CD4-positive, alpha-beta T cell (primary cell): Measurements from ENCODE around the gene CHRNG. TPM values are rescaled to one million over a fixed set of nuclear protein-coding genes. Genes with fewer than 3 reads are reported as not detected.

ENCODE experiments used
- ATAC-seq: fragments of 200-7000 bp; cut with Tn5 transposase; one replicate; pipeline ENCODE4 v1.10.0; 2022; ENCODE audit warnings: mild to moderate bottlenecking; ENCODE audit not compliant: poor library complexity
- CTCF ChIA-PET: fragments of 350-600 bp; sonication (Branson Sonifier 250); formaldehyde crosslinking; loops from one replicate; lab custom pipeline; 2021; ENCODE audit warnings: antibody characterized with exemption, inconsistent platforms; lab: Charles Lee
- POLR2A ChIA-PET: fragments of 350-600 bp; sonication (Branson Sonifier 250); formaldehyde crosslinking; loops from one replicate; lab custom pipeline; 2021; ENCODE audit warnings: antibody characterized with exemption, inconsistent platforms; lab: Charles Lee
- DNase-seq, 14 experiments: peaks; one replicate each; pipeline ENCODE4 v3.0.0-alpha.2; 2013 to 2020; ENCODE audit warnings: mixed read lengths in 2 of 14
- H3K27ac ChIP-seq, 2 donors: one replicate each; pipeline versions ENCODE4 v1.5.1 to v1.7.0; 2013; ENCODE audit warnings: low read length in 2 of 2, low read depth in 1 of 2, mild to moderate bottlenecking in 1 of 2
- H3K27me3 ChIP-seq, 2 experiments: 1 replicate in 1 of 2; 2 replicates in 1 of 2; pipeline versions ENCODE4 v1.6.1 to v1.7.0; 2013; ENCODE audit warnings: low read length in 2 of 2, control low read depth in 1 of 2, mild to moderate bottlenecking in 1 of 2, moderate library complexity in 1 of 2; ENCODE audit not compliant: insufficient read depth in 2 of 2, control insufficient read depth in 1 of 2
- H3K36me3 ChIP-seq: one replicate; pipeline ENCODE4 v1.6.1; 2013; ENCODE audit warnings: low read length, control low read depth; ENCODE audit not compliant: insufficient read depth
- H3K4me1 ChIP-seq: one replicate; pipeline ENCODE4 v1.6.1; 2013; ENCODE audit warnings: low read length, control low read depth; ENCODE audit not compliant: insufficient read depth
- H3K4me3 ChIP-seq: one replicate; pipeline ENCODE4 v1.5.1; 2013; ENCODE audit warnings: mild to moderate bottlenecking, low read length, moderate library complexity
- H3K9me3 ChIP-seq, 2 experiments: 1 replicate in 1 of 2; 2 replicates in 1 of 2; pipeline versions ENCODE4 v1.6.1 to v1.7.0; 2013; ENCODE audit warnings: low read length in 2 of 2, mild to moderate bottlenecking in 2 of 2, control low read depth in 1 of 2, moderate library complexity in 1 of 2; ENCODE audit not compliant: control insufficient read depth in 1 of 2, insufficient read depth in 1 of 2
- H3K27ac Mint-ChIP-seq: one replicate; pipeline ENCODE4 v1.8.0; 2020; ENCODE audit warnings: mixed read lengths
- H3K27me3 Mint-ChIP-seq: one replicate; pipeline ENCODE4 v1.8.0; 2021; ENCODE audit warnings: mixed read lengths
- H3K36me3 Mint-ChIP-seq: one replicate; pipeline ENCODE4 v1.8.0; 2021; ENCODE audit warnings: low read depth, mixed read lengths
- H3K4me1 Mint-ChIP-seq: one replicate; pipeline ENCODE4 v1.8.0; 2021; ENCODE audit warnings: low read depth, mixed read lengths
- H3K4me3 Mint-ChIP-seq: one replicate; pipeline ENCODE4 v1.8.0; 2020; ENCODE audit warnings: mild to moderate bottlenecking, mixed read lengths
- H3K9me3 Mint-ChIP-seq: one replicate; pipeline ENCODE4 v1.8.0; 2020; ENCODE audit warnings: mixed read lengths
- intact Hi-C, 2 experiments: fragments of 100-400 bp; cut with DNase I in 1 of 2; cut with micrococcal nuclease in 1 of 2; formaldehyde crosslinking; loops; one replicate each; pipeline versions ENCODE4 v1.15.1 to v1.9.0; 2023 to 2025; cut with DNase I, micrococcal nuclease
- total RNA-seq, 174 experiments: library from RNA in 2 of 174; stranded (reverse) in 2 of 174; gene quantifications; one replicate each; pipeline ENCODE4 v1.2.3 and lab custom pipeline; 2021 to 2026
- TF ChIP-seq, protein P1 (sequence below): fragments of 200-600 bp; IDR thresholded peaks from one replicate; pipeline ENCODE4 v1.8.0; 2022; ENCODE audit warnings: antibody characterized with exemption, mild to moderate bottlenecking

Gene CHRNG
- total RNA-seq, 2 experiments from 2014 or later, result not detected

DNA sequence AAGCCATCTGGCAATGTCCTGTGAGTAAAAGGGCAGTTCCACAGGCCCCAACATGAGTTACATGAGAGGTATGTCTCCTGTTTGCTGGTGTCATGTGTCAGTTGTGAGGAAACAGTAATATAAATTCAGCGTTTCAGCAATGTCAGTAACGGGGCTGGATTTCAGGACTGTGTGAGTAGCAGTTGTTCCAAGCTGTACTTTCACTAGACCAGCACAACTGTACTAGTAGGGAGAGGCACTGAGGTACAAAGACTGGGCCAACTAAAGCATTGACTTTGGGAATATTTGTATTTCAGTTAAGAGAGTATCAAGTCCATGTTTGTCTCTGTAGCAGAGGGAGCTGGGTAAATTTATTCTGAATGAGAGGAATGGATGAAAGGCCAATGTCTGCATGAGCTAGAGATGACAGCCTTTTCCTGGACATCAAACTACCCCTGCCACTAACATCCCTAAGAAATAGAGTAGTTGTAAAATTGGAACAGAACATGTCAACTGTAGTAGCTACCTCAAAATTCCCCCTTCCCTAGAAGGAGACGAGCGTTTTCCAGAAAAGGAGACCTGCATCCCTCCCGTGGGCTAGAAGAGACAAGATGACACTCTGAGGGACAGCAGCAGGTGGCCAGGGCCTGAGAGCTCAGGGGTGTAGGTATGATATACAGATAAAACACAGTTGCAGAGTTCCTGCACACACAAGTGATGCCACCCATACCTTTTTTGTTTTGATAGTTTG is 35.3 kb downstream of the CHRNG start:
- intact Hi-C loops, result no loop called here
- H3K27me3 Mint-ChIP-seq, result no peaks in the 10 kb centered on the region
- H3K9me3 ChIP-seq, result no peaks in the 10 kb centered on the region
- no peaks in the 10 kb centered on the region for H3K27me3 ChIP-seq
- H3K36me3 ChIP-seq, result peaks cover 47% of the 10 kb centered on the region
- H3K4me1 ChIP-seq, result no peaks in the 10 kb centered on the region
- POLR2A ChIA-PET, result no interaction called here
- H3K27ac Mint-ChIP-seq, result no peak overlapping the region
- DNase-seq (no peak), ATAC-seq (no peak)
- H3K4me3 ChIP-seq, result no peak overlapping the region
- no peaks in the 10 kb centered on the region for H3K4me1 Mint-ChIP-seq
- TF ChIP-seq, protein P1, sequence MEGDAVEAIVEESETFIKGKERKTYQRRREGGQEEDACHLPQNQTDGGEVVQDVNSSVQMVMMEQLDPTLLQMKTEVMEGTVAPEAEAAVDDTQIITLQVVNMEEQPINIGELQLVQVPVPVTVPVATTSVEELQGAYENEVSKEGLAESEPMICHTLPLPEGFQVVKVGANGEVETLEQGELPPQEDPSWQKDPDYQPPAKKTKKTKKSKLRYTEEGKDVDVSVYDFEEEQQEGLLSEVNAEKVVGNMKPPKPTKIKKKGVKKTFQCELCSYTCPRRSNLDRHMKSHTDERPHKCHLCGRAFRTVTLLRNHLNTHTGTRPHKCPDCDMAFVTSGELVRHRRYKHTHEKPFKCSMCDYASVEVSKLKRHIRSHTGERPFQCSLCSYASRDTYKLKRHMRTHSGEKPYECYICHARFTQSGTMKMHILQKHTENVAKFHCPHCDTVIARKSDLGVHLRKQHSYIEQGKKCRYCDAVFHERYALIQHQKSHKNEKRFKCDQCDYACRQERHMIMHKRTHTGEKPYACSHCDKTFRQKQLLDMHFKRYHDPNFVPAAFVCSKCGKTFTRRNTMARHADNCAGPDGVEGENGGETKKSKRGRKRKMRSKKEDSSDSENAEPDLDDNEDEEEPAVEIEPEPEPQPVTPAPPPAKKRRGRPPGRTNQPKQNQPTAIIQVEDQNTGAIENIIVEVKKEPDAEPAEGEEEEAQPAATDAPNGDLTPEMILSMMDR, result no peak
- H3K27ac ChIP-seq, result no peak overlapping the region
- H3K4me3 Mint-ChIP-seq, result no peak overlapping the region
- CTCF ChIA-PET, result no interaction called here
- peaks cover 79% of the 10 kb centered on the region for H3K36me3 Mint-ChIP-seq
- H3K9me3 Mint-ChIP-seq, result no peaks in the 10 kb centered on the region

DNA sequence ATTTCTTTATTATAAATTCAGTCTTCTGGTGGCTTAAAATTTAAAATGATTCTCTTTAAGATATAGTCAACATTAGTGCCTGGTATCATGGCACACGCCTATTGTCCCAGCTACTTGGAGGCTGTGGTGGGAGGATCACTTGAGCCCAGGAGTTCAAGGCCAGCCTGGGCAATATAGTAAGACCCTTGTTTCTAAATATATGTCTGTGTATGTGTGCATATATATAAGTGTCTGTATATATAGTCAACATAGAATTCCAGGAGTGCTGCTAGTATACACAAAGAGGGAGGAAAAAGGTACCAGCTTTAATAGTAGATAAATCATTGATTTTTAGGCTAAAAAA is 35.9 kb downstream of the CHRNG start:
- H3K4me3 Mint-ChIP-seq, result no peak overlapping the region
- H3K27me3 ChIP-seq, result no peaks in the 10 kb centered on the region
- no peak overlapping the region for H3K27ac Mint-ChIP-seq
- H3K36me3 ChIP-seq, result peaks cover 44% of the 10 kb centered on the region
- H3K4me1 Mint-ChIP-seq, result no peaks in the 10 kb centered on the region
- H3K36me3 Mint-ChIP-seq, result peaks cover 79% of the 10 kb centered on the region
- no peak overlapping the region for H3K4me3 ChIP-seq
- intact Hi-C loops, result no loop called here
- no peaks in the 10 kb centered on the region for H3K9me3 ChIP-seq
- no peak for ATAC-seq
- TF ChIP-seq, protein P1, result no peak
- H3K9me3 Mint-ChIP-seq, result no peaks in the 10 kb centered on the region
- H3K27me3 Mint-ChIP-seq, result no peaks in the 10 kb centered on the region
- CTCF ChIA-PET, result no interaction called here
- POLR2A ChIA-PET, result no interaction called here
- no peaks in the 10 kb centered on the region for H3K4me1 ChIP-seq
- no peak overlapping the region for H3K27ac ChIP-seq
- no peak for DNase-seq

DNA sequence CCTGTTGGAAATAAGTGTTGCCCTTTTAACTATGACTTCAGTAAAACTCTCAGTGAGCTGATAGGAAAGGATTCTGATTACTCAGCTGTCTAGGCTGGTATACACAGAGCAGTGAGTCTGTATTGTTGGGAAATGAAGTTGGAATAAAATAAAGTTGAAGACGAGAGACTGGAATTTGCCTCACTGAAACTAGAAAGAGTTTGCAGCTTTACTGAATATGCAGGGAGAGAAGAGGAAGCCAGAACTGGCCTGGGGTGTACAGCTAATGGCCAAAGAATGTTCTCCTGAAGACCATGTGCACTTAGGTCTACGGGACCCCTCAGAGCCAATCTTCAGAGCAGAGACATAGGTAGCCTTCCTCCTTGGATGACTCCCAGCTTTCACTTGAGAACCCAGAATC is 37.5 kb downstream of the CHRNG start:
- ChIA-PET CTCF (no interaction called here), POLR2A (interaction anchor here (0.6 kb wide), 2 partner anchors 665 to 937 kb away, joined by 3 read pairs; no protein-coding TSS in a partner anchor)
- Mint-ChIP-seq H3K4me1 (no peaks in the 10 kb centered on the region), H3K27ac (no peak overlapping the region), H3K9me3 (no peaks in the 10 kb centered on the region), H3K36me3 (peaks cover 79% of the 10 kb centered on the region), H3K27me3 (no peaks in the 10 kb centered on the region), H3K4me3 (no peak overlapping the region)
- ATAC-seq, result no peak
- DNase-seq, result no peak
- Histone ChIP-seq H3K4me3 (no peak overlapping the region), H3K9me3 (no peaks in the 10 kb centered on the region), H3K4me1 (no peaks in the 10 kb centered on the region), H3K27me3 (no peaks in the 10 kb centered on the region), H3K36me3 (peaks cover 51% of the 10 kb centered on the region), H3K27ac (no peak overlapping the region)
- intact Hi-C loops, result no loop called here
- TF ChIP-seq, protein P1, result no peak
